ENCODE measurements around the gene ELFN1. TPM values are rescaled to one million over a fixed set of nuclear protein-coding genes. Genes with fewer than 3 reads are reported as not detected.
A peak's percentile ranks its signal among the peaks of the same experiment; 100 is the strongest.

The ELFN1 gene
- total RNA-seq, 1 experiment from 2014 or later = 5.3 TPM

- DNase-seq (ENCODE audit: low spot score) = no peak
These were observed 6.0 kb upstream of the ELFN1 start for GRCh38 chr7:1663857-1664651.

GRCh38 chr7:1664711-1665548 lies 5.1 kb upstream of the ELFN1 start:
- DNase-seq (ENCODE audit: low spot score) = peak; percentile 31

GRCh38 chr7:1665549-1666316 lies 4.3 kb upstream of the ELFN1 start:
- DNase-seq (ENCODE audit: low spot score) = peak; percentile 46

GRCh38 chr7:1666317-1666822 lies 3.7 kb upstream of the ELFN1 start:
- no peak for DNase-seq (ENCODE audit: low spot score)

GRCh38 chr7:1666823-1667565 lies 3.1 kb upstream of the ELFN1 start:
- DNase-seq (ENCODE audit: low spot score) = no peak

- no peak for DNase-seq (ENCODE audit: low spot score)
These were observed 2.3 kb upstream of the ELFN1 start for GRCh38 chr7:1667566-1668395.

- no peak for DNase-seq (ENCODE audit: low spot score)
These were observed 1.5 kb upstream of the ELFN1 start for GRCh38 chr7:1668396-1669063.

GRCh38 chr7:1669064-1669951 lies 769 bp upstream of the ELFN1 start:
- no peak for DNase-seq (ENCODE audit: low spot score)

GRCh38 chr7:1670894-1671593 lies 967 bp downstream of the ELFN1 start:
- no peak for DNase-seq (ENCODE audit: low spot score)

GRCh38 chr7:1671594-1672451 lies 1.7 kb downstream of the ELFN1 start:
- no peak for DNase-seq (ENCODE audit: low spot score)

- no peak for DNase-seq (ENCODE audit: low spot score)
These were observed 2.9 kb downstream of the ELFN1 start for GRCh38 chr7:1672851-1673486.

GRCh38 chr7:1673581-1674118 lies 3.6 kb downstream of the ELFN1 start:
- no peak for DNase-seq (ENCODE audit: low spot score)

- no peak for DNase-seq (ENCODE audit: low spot score)
These were observed 4.3 kb downstream of the ELFN1 start for GRCh38 chr7:1674161-1675035.

GRCh38 chr7:1675036-1675671 lies 5.1 kb downstream of the ELFN1 start:
- DNase-seq (ENCODE audit: low spot score) = no peak

Measured in A172 (cell line).